ENCODE data around the gene EFCAB12.
"Not testable (repeated sequence)": the region's sequence is repeated elsewhere in the genome, so short reads cannot be mapped to it uniquely, and the experiment has no call there.

Gene EFCAB12

GRCh38 chr3:129377615-129378014 lies 50.8 kb downstream of the EFCAB12 start:
- H3K4me1 ChIP-seq (ENCODE audit: insufficient read depth, low read length), result no peaks in the 10 kb centered on the region
- H3K27ac ChIP-seq (ENCODE audit: low read length), result no peak overlapping the region
- H3K9ac ChIP-seq (ENCODE audit: low read depth, low read length), result no peak overlapping the region
- no peaks in the 10 kb centered on the region for H3K27me3 ChIP-seq (ENCODE audit: insufficient read depth, low read length)
- H3K4me3 ChIP-seq (ENCODE audit: low read length), result no peak overlapping the region
- peaks cover 12% of the 10 kb centered on the region for H3K9me3 ChIP-seq (ENCODE audit: insufficient read depth, low read depth, low read length)
- no peaks in the 10 kb centered on the region for H3K36me3 ChIP-seq (ENCODE audit: insufficient read depth, low read depth, low read length)

GRCh38 chr3:129375099-129375498 lies 53.3 kb downstream of the EFCAB12 start:
- no peaks in the 10 kb centered on the region for H3K4me1 ChIP-seq (ENCODE audit: insufficient read depth, low read length)
- peaks cover 12% of the 10 kb centered on the region for H3K9me3 ChIP-seq (ENCODE audit: insufficient read depth, low read depth, low read length)
- no peaks in the 10 kb centered on the region for H3K36me3 ChIP-seq (ENCODE audit: insufficient read depth, low read depth, low read length)
- H3K27ac ChIP-seq (ENCODE audit: low read length), result no peak overlapping the region
- no peaks in the 10 kb centered on the region for H3K27me3 ChIP-seq (ENCODE audit: insufficient read depth, low read length)
- no peak overlapping the region for H3K4me3 ChIP-seq (ENCODE audit: low read length)
- no peak overlapping the region for H3K9ac ChIP-seq (ENCODE audit: low read depth, low read length)

GRCh38 chr3:129371041-129371826 lies 57.2 kb downstream of the EFCAB12 start:
- Histone ChIP-seq H3K9ac (ENCODE audit: low read depth, low read length) (no peak overlapping the region), H3K4me3 (ENCODE audit: low read length) (no peak overlapping the region), H3K36me3 (ENCODE audit: insufficient read depth, low read depth, low read length) (no peaks in the 10 kb centered on the region), H3K9me3 (ENCODE audit: insufficient read depth, low read depth, low read length) (no peaks in the 10 kb centered on the region), H3K4me1 (ENCODE audit: insufficient read depth, low read length) (no peaks in the 10 kb centered on the region), H3K27ac (ENCODE audit: low read length) (no peak overlapping the region), H3K27me3 (ENCODE audit: insufficient read depth, low read length) (no peaks in the 10 kb centered on the region)

- no peaks in the 10 kb centered on the region for H3K9me3 ChIP-seq (ENCODE audit: insufficient read depth, low read depth, low read length)
- no peak overlapping the region for H3K4me3 ChIP-seq (ENCODE audit: low read length)
- H3K27ac ChIP-seq (ENCODE audit: low read length), result no peak overlapping the region
- H3K9ac ChIP-seq (ENCODE audit: low read depth, low read length), result no peak overlapping the region
- no peaks in the 10 kb centered on the region for H3K36me3 ChIP-seq (ENCODE audit: insufficient read depth, low read depth, low read length)
- H3K27me3 ChIP-seq (ENCODE audit: insufficient read depth, low read length), result no peaks in the 10 kb centered on the region
- no peaks in the 10 kb centered on the region for H3K4me1 ChIP-seq (ENCODE audit: insufficient read depth, low read length)
Observed at GRCh38 chr3:129370248-129370964, 58.0 kb downstream of the EFCAB12 start.

- Histone ChIP-seq H3K9ac (ENCODE audit: low read depth, low read length) (no peak overlapping the region), H3K36me3 (ENCODE audit: insufficient read depth, low read depth, low read length) (no peaks in the 10 kb centered on the region), H3K27me3 (ENCODE audit: insufficient read depth, low read length) (no peaks in the 10 kb centered on the region), H3K27ac (ENCODE audit: low read length) (no peak overlapping the region), H3K4me1 (ENCODE audit: insufficient read depth, low read length) (no peaks in the 10 kb centered on the region), H3K9me3 (ENCODE audit: insufficient read depth, low read depth, low read length) (no peaks in the 10 kb centered on the region), H3K4me3 (ENCODE audit: low read length) (no peak overlapping the region)
Observed at GRCh38 chr3:129369711-129370110, 58.7 kb downstream of the EFCAB12 start.

DNA sequence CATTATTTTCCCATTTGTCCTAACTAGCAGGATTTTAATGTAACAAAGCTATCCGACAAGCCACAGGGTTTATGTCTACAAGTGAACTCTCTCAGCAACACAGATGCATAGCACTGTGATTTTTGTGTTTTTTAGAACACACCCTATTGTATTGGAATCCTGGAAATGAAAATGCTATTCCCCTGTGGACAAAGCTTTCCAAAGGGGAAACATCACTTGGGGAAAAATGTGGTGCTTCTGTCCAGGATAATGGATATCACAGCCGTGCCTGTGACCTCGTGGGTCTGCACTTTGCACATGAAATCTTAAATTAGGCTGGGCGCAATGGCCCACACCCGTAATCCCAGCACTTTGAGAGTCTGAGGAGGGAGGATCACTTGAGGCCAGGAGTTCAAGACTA lies 60.6 kb downstream of the EFCAB12 start:
- no peaks in the 10 kb centered on the region for H3K4me1 ChIP-seq (ENCODE audit: insufficient read depth, low read length)
- no peaks in the 10 kb centered on the region for H3K27me3 ChIP-seq (ENCODE audit: insufficient read depth, low read length)
- no peaks in the 10 kb centered on the region for H3K36me3 ChIP-seq (ENCODE audit: insufficient read depth, low read depth, low read length)
- H3K9me3 ChIP-seq (ENCODE audit: insufficient read depth, low read depth, low read length), result no peaks in the 10 kb centered on the region
- H3K27ac ChIP-seq (ENCODE audit: low read length), result no peak overlapping the region
- no peak overlapping the region for H3K4me3 ChIP-seq (ENCODE audit: low read length)
- no peak overlapping the region for H3K9ac ChIP-seq (ENCODE audit: low read depth, low read length)

GRCh38 chr3:129366312-129366831 lies 62.1 kb downstream of the EFCAB12 start:
- Histone ChIP-seq H3K36me3 (ENCODE audit: insufficient read depth, low read depth, low read length) (no peaks in the 10 kb centered on the region), H3K27ac (ENCODE audit: low read length) (no peak overlapping the region), H3K9ac (ENCODE audit: low read depth, low read length) (no peak overlapping the region), H3K27me3 (ENCODE audit: insufficient read depth, low read length) (no peaks in the 10 kb centered on the region), H3K4me3 (ENCODE audit: low read length) (no peak overlapping the region), H3K4me1 (ENCODE audit: insufficient read depth, low read length) (no peaks in the 10 kb centered on the region), H3K9me3 (ENCODE audit: insufficient read depth, low read depth, low read length) (no peaks in the 10 kb centered on the region)

DNA sequence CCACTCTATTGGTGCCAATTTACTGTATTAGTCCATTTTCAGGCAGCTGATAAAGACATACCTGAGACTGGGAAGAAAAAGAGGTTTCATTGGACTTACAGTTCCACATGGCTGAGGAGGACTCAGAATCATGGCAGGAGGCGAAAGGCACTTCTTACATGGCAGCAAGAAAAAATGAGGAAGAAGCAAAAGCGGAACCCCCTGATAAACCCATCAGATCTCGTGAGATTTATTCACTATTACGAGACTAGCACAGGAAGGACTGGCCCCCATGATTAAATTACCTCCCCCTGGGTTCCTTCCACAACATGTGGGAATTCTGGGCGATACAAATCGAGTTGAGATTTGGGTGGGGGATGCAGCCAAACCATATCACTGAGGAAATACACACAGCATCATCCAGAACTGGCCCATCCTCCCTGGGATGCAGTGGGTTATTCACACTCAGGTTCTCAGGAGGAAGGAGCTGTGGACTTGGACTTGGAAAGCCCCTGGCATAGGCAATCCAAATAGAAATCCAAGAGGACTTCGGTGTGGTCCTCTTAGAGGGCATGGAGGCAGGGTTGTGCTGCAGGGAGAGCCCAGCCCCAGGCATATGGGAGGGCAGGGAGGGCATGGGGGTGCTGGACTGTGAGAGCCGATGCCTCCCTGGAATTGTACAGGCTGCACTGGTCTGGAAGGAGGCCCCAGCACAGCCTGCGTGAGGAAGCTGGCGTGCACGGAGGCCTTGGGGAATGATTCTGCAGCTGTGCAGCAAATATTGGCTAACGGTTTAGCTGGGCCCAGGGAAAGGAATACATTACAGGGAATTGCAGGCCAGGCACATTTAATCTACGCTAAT lies 62.9 kb downstream of the EFCAB12 start:
- Histone ChIP-seq H3K4me3 (ENCODE audit: low read length) (no peak overlapping the region), H3K27me3 (ENCODE audit: insufficient read depth, low read length) (no peaks in the 10 kb centered on the region), H3K9me3 (ENCODE audit: insufficient read depth, low read depth, low read length) (no peaks in the 10 kb centered on the region), H3K36me3 (ENCODE audit: insufficient read depth, low read depth, low read length) (no peaks in the 10 kb centered on the region), H3K9ac (ENCODE audit: low read depth, low read length) (no peak overlapping the region), H3K4me1 (ENCODE audit: insufficient read depth, low read length) (no peaks in the 10 kb centered on the region), H3K27ac (ENCODE audit: low read length) (no peak overlapping the region)

DNA sequence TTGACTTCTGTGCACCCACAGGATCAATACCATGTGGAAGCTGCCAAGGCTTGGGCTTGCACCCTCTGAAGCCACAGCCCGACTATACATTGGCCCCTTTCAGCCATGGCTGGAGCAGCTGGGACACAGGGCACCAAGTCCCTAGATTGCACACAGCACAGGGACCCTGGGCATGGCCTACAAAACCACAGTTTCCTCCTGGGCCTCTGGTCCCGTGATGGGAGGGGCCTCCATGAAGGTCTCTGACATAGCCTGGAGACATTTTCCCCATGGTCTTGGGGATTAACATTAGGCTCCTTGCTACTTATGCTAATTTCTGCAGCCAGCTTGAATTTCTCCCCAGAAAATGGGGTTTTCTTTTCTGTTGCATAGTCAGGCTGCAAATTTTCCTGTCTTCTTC lies 63.6 kb downstream of the EFCAB12 start:
- not testable (repeated sequence) for H3K27me3 ChIP-seq (ENCODE audit: insufficient read depth, low read length); H3K9me3 ChIP-seq (ENCODE audit: insufficient read depth, low read depth, low read length); H3K36me3 ChIP-seq (ENCODE audit: insufficient read depth, low read depth, low read length); H3K27ac ChIP-seq (ENCODE audit: low read length); H3K4me1 ChIP-seq (ENCODE audit: insufficient read depth, low read length); H3K9ac ChIP-seq (ENCODE audit: low read depth, low read length); H3K4me3 ChIP-seq (ENCODE audit: low read length)

DNA sequence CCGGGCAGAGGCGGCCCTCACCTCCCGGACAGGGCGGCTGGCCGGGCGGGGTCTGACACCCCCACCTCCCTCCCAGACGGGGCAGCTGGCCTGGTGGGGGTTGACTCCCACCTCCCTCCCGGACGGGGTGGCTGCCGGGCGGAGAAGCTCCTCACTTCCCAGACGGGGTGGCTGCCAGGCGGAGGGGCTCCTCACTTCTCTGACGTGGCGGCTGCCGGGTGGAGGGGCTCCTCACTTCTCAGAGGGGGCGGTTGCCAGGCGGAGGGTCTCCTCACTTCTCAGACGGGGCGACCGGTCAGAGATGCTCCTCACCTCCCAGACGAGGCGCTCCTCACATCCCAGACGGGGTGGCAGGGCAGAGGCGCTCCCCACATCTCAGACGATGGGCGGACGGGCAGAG lies 65.1 kb downstream of the EFCAB12 start:
- H3K4me3 ChIP-seq (ENCODE audit: low read length); H3K27me3 ChIP-seq (ENCODE audit: insufficient read depth, low read length); H3K9ac ChIP-seq (ENCODE audit: low read depth, low read length): not testable (repeated sequence)

DNA sequence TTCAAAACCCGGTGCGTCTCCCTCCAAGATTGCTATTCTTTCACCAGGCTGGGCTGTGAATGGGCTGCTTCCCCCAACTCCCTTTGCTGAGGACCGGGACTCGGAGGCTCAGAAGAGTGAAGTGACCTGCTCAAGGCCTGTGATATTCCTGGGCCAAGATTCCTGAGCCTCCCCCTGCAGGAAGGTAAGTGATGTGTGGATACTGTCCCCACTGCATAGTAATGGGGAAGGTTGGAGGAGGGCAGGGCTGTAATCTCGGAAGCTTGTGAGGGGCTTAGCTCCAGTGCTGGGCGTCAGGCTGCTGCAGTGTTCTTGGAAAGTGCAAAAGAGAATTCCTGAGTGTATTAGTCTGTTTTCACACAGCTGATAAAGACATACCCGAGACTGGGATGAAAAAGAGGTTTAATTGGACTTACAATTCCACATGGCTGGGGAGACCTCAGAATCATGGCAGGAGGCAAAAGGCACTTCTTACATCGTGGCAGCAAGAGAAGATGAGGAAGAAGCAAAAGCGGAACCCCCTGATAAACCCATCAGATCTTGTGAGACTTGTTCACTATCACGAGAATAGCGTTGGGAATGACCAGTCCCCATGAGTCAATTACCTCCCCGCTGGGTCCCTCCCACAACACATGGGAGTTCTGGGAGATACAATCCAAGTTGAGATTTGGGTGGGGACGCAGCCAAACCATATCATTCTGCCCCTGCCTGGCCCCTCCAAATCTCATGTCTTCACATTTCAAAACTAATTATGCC lies 67.6 kb downstream of the EFCAB12 start:
- Histone ChIP-seq H3K27ac (ENCODE audit: low read length) (no peak overlapping the region), H3K9ac (ENCODE audit: low read depth, low read length) (no peak overlapping the region), H3K4me3 (ENCODE audit: low read length) (no peak overlapping the region), H3K4me1 (ENCODE audit: insufficient read depth, low read length) (no peaks in the 10 kb centered on the region), H3K27me3 (ENCODE audit: insufficient read depth, low read length) (no peaks in the 10 kb centered on the region), H3K9me3 (ENCODE audit: insufficient read depth, low read depth, low read length) (no peaks in the 10 kb centered on the region), H3K36me3 (ENCODE audit: insufficient read depth, low read depth, low read length) (no peaks in the 10 kb centered on the region)

More for the DNA sequence above, 65.1 kb downstream of the EFCAB12 start:
- not testable (repeated sequence) for H3K4me1 ChIP-seq (ENCODE audit: insufficient read depth, low read length); H3K27ac ChIP-seq (ENCODE audit: low read length); H3K9me3 ChIP-seq (ENCODE audit: insufficient read depth, low read depth, low read length); H3K36me3 ChIP-seq (ENCODE audit: insufficient read depth, low read depth, low read length)
